Natural killer cell (primary cell): Measurements from ENCODE around the gene TMEM53. TPM values are rescaled to one million over a fixed set of nuclear protein-coding genes. Genes with fewer than 3 reads are reported as not detected.

ENCODE experiments used
- ATAC-seq, 3 donors: fragments of 150-1000 bp in 2 of 3; fragments of 200-7000 bp in 1 of 3; cut with Tn5 transposase; 1 replicate in 1 of 3; 2 replicates in 2 of 3; pipeline ENCODE4 v1.10.0; 2021; ENCODE audit warnings: mild to moderate bottlenecking in 2 of 3, moderate library complexity in 2 of 3
- DNase-seq, 2 donors: peaks; one replicate each; pipeline versions ENCODE4 v3.0.0 to v3.0.0-alpha.2; 2013 to 2021; ENCODE audit warnings: mixed read lengths in 1 of 2
- H3K27ac ChIP-seq: one replicate; pipeline ENCODE4 v1.5.1; 2013; ENCODE audit warnings: mild to moderate bottlenecking, low read length
- H3K27me3 ChIP-seq: one replicate; pipeline ENCODE4 v1.6.1; 2013; ENCODE audit warnings: low read length; ENCODE audit not compliant: control insufficient read depth, insufficient read depth
- H3K36me3 ChIP-seq: one replicate; pipeline ENCODE4 v1.6.1; 2013; ENCODE audit warnings: low read length; ENCODE audit not compliant: control insufficient read depth, insufficient read depth
- H3K4me1 ChIP-seq: one replicate; pipeline ENCODE4 v1.6.1; 2013; ENCODE audit warnings: low read length; ENCODE audit not compliant: control insufficient read depth, insufficient read depth
- H3K4me3 ChIP-seq: one replicate; pipeline ENCODE4 v1.5.1; 2013; ENCODE audit warnings: low read length
- H3K9me3 ChIP-seq: one replicate; pipeline ENCODE4 v1.6.1; 2013; ENCODE audit warnings: low read length; ENCODE audit not compliant: control insufficient read depth, insufficient read depth
- H3K27ac Mint-ChIP-seq, 2 donors: one replicate each; pipeline ENCODE4 v1.8.0; 2022; ENCODE audit warnings: mild to moderate bottlenecking in 2 of 2, mixed read lengths in 2 of 2, moderate library complexity in 1 of 2
- H3K27me3 Mint-ChIP-seq, 2 donors: one replicate each; pipeline ENCODE4 v1.8.0; 2022; ENCODE audit warnings: low read depth in 2 of 2, mixed read lengths in 2 of 2
- H3K36me3 Mint-ChIP-seq: one replicate; pipeline ENCODE4 v1.8.0; 2022; ENCODE audit warnings: mixed read lengths
- H3K4me1 Mint-ChIP-seq, 2 donors: one replicate each; pipeline ENCODE4 v1.8.0; 2022; ENCODE audit warnings: mixed read lengths in 2 of 2
- H3K4me3 Mint-ChIP-seq: one replicate; pipeline ENCODE4 v1.8.0; 2022; ENCODE audit warnings: mild to moderate bottlenecking, moderate library complexity, mixed read lengths
- H3K9me3 Mint-ChIP-seq, 2 donors: one replicate each; pipeline ENCODE4 v1.8.0; 2022; ENCODE audit warnings: mixed read lengths in 2 of 2
- WGBS: methylation state at CpG from one replicate; pipeline ENCODE4 v1.1.7; 2013; ENCODE audit warnings: missing lambda C conversion rate; ENCODE audit not compliant: insufficient coverage; 5-methylcytosine and 5-hydroxymethylcytosine counted together
- intact Hi-C: fragments of 100-400 bp; cut with micrococcal nuclease; formaldehyde crosslinking; loops from one replicate; pipeline ENCODE4 v1.14.2; 2022
- total RNA-seq, 4 donors: library from RNA; stranded (reverse); fragments of 120-200 nt in 1 of 4; gene quantifications; one replicate each; pipeline versions ENCODE4 v1.2.3 to v1.2.4, GENCODE V29; 2013 to 2022
- TF ChIP-seq, protein P1 (sequence below): fragments of 200-600 bp; IDR thresholded peaks from one replicate; pipeline ENCODE4 v1.8.0; 2022; ENCODE audit warnings: antibody characterized with exemption

The TMEM53 gene
- total RNA-seq, 3 donors from 2014 or later (not counting 1 experiment from before 2014, with no cell fraction given) = 2.2 to 3.8 (median 3.3) TPM

DNA sequence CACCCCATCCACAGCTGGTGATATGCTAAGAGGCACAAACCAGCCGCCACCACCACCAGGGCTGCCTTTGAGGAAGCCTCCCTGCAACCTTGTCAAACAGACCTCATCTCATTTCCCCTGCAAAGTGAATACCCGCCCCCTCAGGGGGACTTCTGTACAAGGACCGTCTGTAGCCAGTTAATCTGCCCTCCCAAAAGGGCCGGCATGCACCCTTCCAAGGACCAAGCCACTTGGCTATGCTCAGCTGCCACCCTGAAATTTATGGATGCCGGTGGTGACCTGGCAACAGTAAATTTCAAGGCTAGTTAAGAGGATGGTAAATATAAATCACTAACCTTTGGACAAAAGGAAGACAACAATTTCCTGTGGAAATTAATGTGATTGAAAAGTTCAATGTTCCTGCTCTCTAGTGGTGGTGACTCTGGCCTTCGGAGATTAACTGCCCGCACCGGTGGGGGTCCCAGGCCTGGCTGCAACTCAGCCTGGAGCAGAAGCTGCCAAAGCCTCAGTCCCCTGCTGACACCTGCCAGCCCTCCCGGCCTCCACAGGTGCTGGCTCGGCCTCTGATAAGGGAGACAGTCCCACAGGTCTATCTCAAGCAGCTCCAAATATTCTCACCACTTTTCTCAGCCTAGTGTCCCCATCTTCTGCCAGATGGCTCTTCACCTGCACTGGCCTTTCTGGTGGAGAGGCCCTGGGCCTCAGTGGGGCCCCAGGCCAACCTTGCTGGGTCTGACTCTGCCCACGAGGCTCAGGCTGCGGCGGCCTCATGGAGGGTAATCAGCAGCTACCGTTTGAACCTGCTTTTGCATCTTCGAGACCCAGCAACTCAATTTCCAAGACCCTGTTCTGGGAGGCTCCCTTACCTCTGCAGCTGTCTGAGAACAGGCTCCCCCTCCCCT, 12.2 kb downstream of the TMEM53 start:
- intact Hi-C loops = no loop called here
- H3K4me1 Mint-ChIP-seq = peaks cover 8 to 13% of the 10 kb centered on the region in 2 donors
- no peaks in the 10 kb centered on the region for H3K36me3 Mint-ChIP-seq
- DNase-seq (no peak), ATAC-seq (no peak)
- no peaks in the 10 kb centered on the region for H3K36me3 ChIP-seq
- no peak overlapping the region for H3K27ac Mint-ChIP-seq
- H3K9me3 Mint-ChIP-seq = no peaks in the 10 kb centered on the region
- H3K27me3 Mint-ChIP-seq = no peaks in the 10 kb centered on the region
- no peaks in the 10 kb centered on the region for H3K27me3 ChIP-seq
- H3K4me1 ChIP-seq = peaks cover 8% of the 10 kb centered on the region
- no peaks in the 10 kb centered on the region for H3K9me3 ChIP-seq
- 64% methylated on average over 15 of the region's 15 CpGs for WGBS
- H3K4me3 Mint-ChIP-seq = no peak overlapping the region
- no peak overlapping the region for H3K4me3 ChIP-seq
- TF ChIP-seq, protein P1, sequence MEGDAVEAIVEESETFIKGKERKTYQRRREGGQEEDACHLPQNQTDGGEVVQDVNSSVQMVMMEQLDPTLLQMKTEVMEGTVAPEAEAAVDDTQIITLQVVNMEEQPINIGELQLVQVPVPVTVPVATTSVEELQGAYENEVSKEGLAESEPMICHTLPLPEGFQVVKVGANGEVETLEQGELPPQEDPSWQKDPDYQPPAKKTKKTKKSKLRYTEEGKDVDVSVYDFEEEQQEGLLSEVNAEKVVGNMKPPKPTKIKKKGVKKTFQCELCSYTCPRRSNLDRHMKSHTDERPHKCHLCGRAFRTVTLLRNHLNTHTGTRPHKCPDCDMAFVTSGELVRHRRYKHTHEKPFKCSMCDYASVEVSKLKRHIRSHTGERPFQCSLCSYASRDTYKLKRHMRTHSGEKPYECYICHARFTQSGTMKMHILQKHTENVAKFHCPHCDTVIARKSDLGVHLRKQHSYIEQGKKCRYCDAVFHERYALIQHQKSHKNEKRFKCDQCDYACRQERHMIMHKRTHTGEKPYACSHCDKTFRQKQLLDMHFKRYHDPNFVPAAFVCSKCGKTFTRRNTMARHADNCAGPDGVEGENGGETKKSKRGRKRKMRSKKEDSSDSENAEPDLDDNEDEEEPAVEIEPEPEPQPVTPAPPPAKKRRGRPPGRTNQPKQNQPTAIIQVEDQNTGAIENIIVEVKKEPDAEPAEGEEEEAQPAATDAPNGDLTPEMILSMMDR = no peak
- no peak overlapping the region for H3K27ac ChIP-seq

DNA sequence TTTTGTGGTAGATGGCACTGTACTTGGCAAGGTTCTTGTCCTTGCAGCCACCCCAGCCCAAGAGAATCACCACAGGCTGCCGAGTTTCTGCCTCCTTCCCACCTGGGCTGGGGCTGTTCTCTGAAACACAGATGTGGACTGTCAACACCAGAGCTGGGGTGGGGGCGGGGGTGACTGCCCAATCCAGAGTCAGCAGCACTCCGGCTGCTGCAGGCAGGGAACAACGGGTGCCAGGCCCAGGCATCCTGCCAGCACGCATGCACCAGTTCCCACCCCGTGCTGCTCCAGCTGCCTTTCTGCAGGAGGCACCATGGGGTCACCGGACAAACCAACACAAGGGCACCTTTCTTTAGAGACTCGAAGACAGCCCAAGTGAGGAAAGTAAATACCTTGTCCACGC, 14.1 kb downstream of the TMEM53 start:
- WGBS = 87% methylated on average over 9 of the region's 9 CpGs
- no peak overlapping the region for H3K4me3 Mint-ChIP-seq
- H3K9me3 ChIP-seq = no peaks in the 10 kb centered on the region
- intact Hi-C loops = no loop called here
- TF ChIP-seq, protein P1 = no peak
- peaks cover 8% of the 10 kb centered on the region for H3K4me1 ChIP-seq
- no peaks in the 10 kb centered on the region for H3K9me3 Mint-ChIP-seq
- no peaks in the 10 kb centered on the region for H3K36me3 ChIP-seq
- H3K27me3 Mint-ChIP-seq = no peaks in the 10 kb centered on the region
- no peak for ATAC-seq
- H3K27me3 ChIP-seq = no peaks in the 10 kb centered on the region
- peaks cover 8 to 13% of the 10 kb centered on the region in 2 donors for H3K4me1 Mint-ChIP-seq
- DNase-seq = no peak
- no peak overlapping the region for H3K27ac Mint-ChIP-seq
- H3K4me3 ChIP-seq = no peak overlapping the region
- no peak overlapping the region for H3K27ac ChIP-seq
- no peaks in the 10 kb centered on the region for H3K36me3 Mint-ChIP-seq

DNA sequence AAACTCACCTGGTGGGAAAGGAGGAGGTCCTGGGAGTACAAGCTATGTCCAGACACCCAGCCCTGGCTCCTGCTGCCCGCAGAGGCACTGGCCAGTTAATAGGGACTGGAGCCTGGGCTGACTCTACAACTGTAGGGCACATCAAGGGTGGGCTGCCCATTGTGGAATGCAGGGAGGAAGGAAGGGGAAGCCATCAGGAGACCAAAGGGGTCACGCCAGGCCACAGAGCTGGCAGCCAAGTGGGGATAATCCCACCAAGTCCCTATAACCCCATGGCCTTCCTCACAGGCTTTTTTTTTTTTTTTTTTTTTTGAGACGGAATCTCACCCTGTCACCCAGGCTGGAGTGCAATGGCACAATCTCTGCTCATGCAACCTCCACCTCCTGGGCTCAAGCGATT, 14.7 kb downstream of the TMEM53 start:
- intact Hi-C loops = no loop called here
- no peaks in the 10 kb centered on the region for H3K9me3 Mint-ChIP-seq
- H3K36me3 Mint-ChIP-seq = no peaks in the 10 kb centered on the region
- H3K4me3 ChIP-seq = no peak overlapping the region
- DNase-seq = no peak
- WGBS = 92% methylated on average over 2 of the region's 4 CpGs
- peaks cover 3 to 7% of the 10 kb centered on the region in 2 donors for H3K4me1 Mint-ChIP-seq
- H3K4me3 Mint-ChIP-seq = no peak overlapping the region
- no peak for ATAC-seq
- no peaks in the 10 kb centered on the region for H3K9me3 ChIP-seq
- TF ChIP-seq, protein P1 = no peak
- H3K27me3 ChIP-seq = no peaks in the 10 kb centered on the region
- H3K36me3 ChIP-seq = no peaks in the 10 kb centered on the region
- H3K27ac ChIP-seq = no peak overlapping the region
- H3K27ac Mint-ChIP-seq = no peak overlapping the region
- H3K4me1 ChIP-seq = peaks cover 3% of the 10 kb centered on the region
- H3K27me3 Mint-ChIP-seq = no peaks in the 10 kb centered on the region
